Measurements from ENCODE around the gene CIITA.
"Not testable (repeated sequence)": the region's sequence is repeated elsewhere in the genome, so short reads cannot be mapped to it uniquely, and the experiment has no call there.

Gene CIITA

DNA sequence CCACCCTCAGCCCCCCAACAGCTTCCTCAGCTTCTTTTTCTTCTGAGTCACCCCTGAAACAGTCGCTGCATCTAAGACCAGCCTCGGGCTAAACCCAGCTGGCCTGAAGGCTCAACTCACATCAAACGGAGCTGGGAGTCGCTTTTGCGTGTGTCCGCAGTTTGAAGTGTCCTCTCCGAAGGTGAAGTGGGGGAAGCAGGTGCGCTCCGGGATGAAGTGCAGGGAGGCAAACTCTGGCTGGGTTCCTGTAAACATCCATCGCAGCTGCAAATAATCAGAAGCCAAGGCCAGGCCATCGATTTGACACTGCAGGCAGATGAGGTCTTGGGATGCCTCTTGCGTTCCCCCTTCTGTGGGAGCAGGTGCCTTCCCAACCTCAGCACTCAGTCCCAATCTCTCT, 52.1 kb downstream of the CIITA start:
- Mint-ChIP-seq H3K36me3 (ENCODE audit: low read depth) (peaks cover 18% of the 10 kb centered on the region), H3K4me1 (ENCODE audit: low read depth) (peaks cover 14% of the 10 kb centered on the region)
- not testable (repeated sequence) for H3K9me3 Mint-ChIP-seq; H3K27me3 Mint-ChIP-seq (ENCODE audit: low read depth); H3K27ac Mint-ChIP-seq; H3K4me3 Mint-ChIP-seq

DNA sequence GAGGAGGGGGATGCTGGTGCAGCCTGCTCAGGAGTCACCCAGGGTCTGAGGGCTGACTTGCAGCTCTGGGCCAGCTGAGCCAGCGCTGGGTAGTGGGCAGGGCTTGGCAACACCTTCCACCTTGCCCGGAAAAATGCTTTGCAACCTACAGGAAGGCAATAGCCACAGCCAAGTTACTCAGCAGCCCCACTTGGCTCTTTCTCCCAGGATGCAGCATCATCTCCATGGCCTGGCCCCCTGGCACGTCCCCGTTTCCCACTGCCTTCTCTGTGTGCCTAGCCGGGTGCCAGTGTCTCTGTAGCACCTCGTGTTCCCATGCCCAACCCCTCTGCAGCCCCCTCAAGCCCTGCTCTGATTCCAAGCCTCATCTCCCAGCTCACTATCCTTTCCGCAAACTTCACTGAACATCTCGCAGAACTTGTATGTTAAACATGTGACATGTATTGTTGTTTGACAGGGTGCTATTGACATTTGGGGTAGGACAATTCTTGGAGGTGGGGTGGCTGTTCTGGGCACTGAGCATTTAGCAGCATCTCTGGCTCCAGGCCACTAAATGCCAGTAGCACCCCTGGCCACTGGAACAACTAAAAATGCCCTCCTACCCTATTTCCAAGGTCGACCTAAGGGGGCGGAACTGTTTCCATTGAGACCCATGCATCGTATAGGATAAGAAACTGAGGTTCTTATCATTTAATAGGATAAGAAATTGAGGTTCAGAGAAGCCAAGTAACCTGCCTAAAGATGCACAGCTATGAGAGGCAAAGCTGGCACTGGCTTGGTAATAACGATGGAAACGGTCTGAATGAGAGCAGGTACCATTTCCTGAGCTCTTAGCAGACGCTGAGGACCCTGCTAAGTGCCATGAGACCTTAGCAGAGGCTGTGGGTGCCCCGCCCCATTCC, 53.1 kb downstream of the CIITA start:
- H3K27ac Mint-ChIP-seq, result no peak overlapping the region
- peaks cover 15% of the 10 kb centered on the region for H3K4me1 Mint-ChIP-seq (ENCODE audit: low read depth)
- no peaks in the 10 kb centered on the region for H3K27me3 Mint-ChIP-seq (ENCODE audit: low read depth)
- H3K9me3 Mint-ChIP-seq, result no peaks in the 10 kb centered on the region
- no peak overlapping the region for H3K4me3 Mint-ChIP-seq
- H3K36me3 Mint-ChIP-seq (ENCODE audit: low read depth), result peaks cover 18% of the 10 kb centered on the region

DNA sequence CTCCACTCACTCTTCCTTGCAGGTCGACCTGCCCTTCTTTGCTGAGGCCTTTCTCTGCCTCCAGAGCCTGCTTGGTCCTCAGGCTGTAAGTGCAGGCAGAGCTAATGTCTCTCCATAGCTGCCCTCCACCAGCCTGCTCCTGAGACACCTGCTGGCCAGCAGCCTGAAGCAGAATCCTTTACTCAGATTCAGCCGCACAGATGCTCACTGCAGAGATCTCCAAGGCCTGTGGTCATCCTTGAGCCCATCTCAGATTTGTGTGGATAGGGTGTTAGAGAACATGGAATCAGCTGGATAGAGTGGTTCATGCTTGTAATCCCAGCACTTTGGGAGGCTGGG, 53.7 kb downstream of the CIITA start:
- H3K9me3 Mint-ChIP-seq, result no peaks in the 10 kb centered on the region
- no peak overlapping the region for H3K4me3 Mint-ChIP-seq
- H3K4me1 Mint-ChIP-seq (ENCODE audit: low read depth), result peaks cover 19% of the 10 kb centered on the region
- H3K27me3 Mint-ChIP-seq (ENCODE audit: low read depth), result no peaks in the 10 kb centered on the region
- H3K27ac Mint-ChIP-seq, result no peak overlapping the region
- H3K36me3 Mint-ChIP-seq (ENCODE audit: low read depth), result peaks cover 18% of the 10 kb centered on the region

DNA sequence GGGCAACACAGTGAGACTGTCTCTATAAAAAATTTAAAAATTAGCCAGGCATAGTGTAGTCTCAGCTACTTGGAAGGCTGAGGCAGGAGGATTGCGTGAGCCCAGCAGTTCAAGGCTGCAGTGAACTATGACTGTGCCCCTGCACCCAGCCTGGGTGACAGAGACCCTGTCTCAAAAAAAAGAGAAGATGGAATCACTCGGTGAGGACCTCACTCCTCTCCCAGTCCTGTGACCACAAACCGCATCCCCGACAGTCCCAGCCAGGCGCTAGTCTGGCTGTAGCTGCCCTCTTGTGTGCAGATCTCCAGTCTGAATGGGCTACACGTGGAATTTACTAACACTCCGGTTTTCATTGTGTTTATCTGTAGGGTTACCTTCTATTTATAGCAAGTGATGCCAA, 54.1 kb downstream of the CIITA start:
- Mint-ChIP-seq H3K4me3 (no peak overlapping the region), H3K36me3 (ENCODE audit: low read depth) (peaks cover 16% of the 10 kb centered on the region), H3K9me3 (no peaks in the 10 kb centered on the region), H3K4me1 (ENCODE audit: low read depth) (peaks cover 20% of the 10 kb centered on the region), H3K27ac (no peak overlapping the region), H3K27me3 (ENCODE audit: low read depth) (no peaks in the 10 kb centered on the region)

DNA sequence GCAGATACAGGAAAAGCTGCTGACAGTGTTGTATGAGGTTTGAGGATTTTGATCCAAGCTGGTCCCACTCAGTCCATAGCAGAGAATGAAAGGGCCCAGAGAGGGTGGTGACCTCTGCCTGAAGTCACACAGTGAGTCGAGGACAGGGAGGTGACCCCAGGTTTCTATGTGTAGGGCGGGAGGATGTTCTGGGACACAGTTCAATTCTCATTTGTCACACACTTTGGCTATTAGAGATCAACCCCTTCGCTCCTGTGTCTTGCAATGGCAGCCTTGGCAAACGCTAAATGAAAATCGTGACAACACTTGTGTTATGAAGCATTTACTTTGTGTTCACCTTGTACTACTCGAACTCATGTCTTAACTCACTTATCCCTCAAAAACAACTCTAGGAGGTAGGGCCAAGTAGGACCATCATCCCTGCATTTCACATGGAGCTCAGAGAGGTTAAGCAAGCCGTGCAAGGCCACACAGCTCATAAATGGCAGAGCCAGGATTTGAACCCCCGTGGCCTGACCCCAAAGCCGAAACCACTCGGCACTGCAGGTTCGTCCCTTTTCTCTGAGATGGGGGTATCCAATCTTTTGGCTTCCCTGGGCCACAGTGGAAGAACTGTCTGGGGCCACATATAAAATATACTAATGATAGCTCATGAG, 55.1 kb downstream of the CIITA start:
- no peak overlapping the region for H3K4me3 Mint-ChIP-seq
- peaks cover 29% of the 10 kb centered on the region for H3K4me1 Mint-ChIP-seq (ENCODE audit: low read depth)
- no peaks in the 10 kb centered on the region for H3K27me3 Mint-ChIP-seq (ENCODE audit: low read depth)
- no peak overlapping the region for H3K27ac Mint-ChIP-seq
- H3K36me3 Mint-ChIP-seq (ENCODE audit: low read depth), result peaks cover 17% of the 10 kb centered on the region
- H3K9me3 Mint-ChIP-seq, result no peaks in the 10 kb centered on the region

DNA sequence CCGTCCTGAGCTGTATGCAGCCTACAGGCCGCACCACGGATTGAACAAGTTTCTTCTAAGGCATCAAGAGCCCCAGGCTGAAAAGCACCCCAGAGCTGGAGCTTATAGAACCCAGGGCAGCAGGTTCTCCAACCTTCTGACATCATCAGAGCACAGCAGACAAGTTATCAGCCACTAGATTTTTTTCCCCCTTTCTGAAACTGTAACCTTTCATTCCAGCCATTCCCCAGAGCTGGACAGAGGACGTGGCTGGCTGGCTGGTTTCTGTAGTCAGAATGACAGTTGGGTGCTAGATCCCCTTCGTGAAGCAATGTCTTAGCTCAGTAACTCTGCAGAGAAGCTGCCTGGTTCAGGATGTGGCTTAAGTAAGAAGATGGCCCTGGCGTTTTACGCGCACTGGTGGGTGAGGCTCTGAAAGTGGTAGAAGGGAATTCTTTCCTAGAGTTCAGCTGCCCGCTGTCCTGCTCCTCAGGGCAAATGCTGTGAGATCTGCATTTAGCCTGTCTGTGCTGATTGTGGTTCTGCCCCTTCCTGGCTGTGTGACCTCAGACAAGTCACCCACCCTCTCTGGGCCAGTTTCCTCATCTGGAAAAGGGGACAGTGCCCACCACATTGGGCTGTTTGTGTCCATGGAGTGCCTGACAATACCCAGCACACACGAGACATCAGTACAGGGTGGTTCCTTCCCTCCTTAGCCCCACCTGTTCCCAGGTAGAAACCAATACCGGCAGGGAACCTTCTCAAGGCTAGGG, 56.1 kb downstream of the CIITA start:
- Mint-ChIP-seq H3K36me3 (ENCODE audit: low read depth) (peaks cover 9% of the 10 kb centered on the region), H3K27ac (no peak overlapping the region)

DNA sequence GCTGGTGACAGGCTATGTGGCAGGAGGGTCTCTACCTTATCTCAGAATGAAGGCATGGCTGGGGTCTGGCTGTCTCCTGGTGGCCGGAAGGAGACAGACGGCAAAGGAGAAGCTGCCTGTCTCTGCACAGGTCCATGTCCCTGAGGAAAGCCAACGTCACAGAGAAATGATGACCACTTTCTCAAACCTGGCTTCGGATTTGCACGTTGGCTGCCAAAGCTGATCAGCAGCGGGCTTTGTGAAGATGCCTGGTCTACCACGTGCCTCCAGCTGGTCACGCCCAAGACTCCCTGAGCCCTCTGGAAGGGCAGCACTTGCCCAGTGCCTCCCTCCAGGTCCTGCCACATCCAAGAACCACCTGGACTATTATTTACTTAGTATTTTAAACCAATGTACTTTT, 56.9 kb downstream of the CIITA start:
- H3K9me3 Mint-ChIP-seq, result no peaks in the 10 kb centered on the region
- no peak overlapping the region for H3K4me3 Mint-ChIP-seq
- H3K4me1 Mint-ChIP-seq (ENCODE audit: low read depth), result peaks cover 46% of the 10 kb centered on the region
- peaks cover 13% of the 10 kb centered on the region for H3K36me3 Mint-ChIP-seq (ENCODE audit: low read depth)
- peak overlapping the region; percentile 73 for H3K27ac Mint-ChIP-seq
- H3K27me3 Mint-ChIP-seq (ENCODE audit: low read depth), result no peaks in the 10 kb centered on the region

More for the DNA sequence above, 56.1 kb downstream of the CIITA start:
- Mint-ChIP-seq H3K4me1 (ENCODE audit: low read depth) (peaks cover 38% of the 10 kb centered on the region), H3K9me3 (no peaks in the 10 kb centered on the region), H3K27me3 (ENCODE audit: low read depth) (no peaks in the 10 kb centered on the region), H3K4me3 (no peak overlapping the region)

DNA sequence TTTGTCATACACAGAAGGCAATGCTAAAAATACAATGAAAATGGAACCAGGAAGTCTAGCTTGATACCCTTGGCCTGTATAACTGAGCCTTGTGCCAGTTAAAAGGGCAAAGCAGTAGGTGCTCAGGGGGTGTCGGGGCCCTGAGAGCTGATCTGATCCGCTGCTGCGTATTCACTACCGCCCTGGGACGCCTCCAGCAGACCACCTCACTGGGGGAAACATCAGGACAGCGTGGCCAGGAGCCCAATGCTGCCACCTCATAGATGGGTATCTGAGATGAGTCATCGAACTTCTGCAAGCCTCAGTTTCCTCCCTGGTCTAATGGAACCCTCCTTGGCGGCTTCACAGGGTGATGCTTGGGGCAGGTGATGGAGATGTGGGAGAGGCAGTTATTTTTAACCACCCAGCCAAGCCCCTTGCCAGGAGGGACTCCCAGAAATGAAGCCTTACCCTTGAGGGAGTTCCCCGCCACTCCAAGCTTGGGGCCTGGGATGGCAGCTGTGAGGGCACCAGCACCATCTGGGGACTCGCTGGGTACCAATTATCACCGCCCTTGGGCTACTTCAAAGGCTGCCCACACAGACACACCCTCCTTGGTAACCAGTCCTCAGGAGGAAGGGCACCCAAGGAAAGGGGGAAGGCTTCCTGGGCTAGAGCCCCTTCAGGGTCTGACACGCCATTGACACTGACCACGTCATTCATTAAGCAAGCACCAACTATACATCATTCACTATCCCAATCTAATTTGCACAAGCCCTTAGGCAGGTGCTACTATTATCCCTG, 57.5 kb downstream of the CIITA start:
- peak overlapping the region; percentile 73 for H3K27ac Mint-ChIP-seq
- no peaks in the 10 kb centered on the region for H3K9me3 Mint-ChIP-seq
- no peak overlapping the region for H3K4me3 Mint-ChIP-seq
- peaks cover 52% of the 10 kb centered on the region for H3K4me1 Mint-ChIP-seq (ENCODE audit: low read depth)
- no peaks in the 10 kb centered on the region for H3K27me3 Mint-ChIP-seq (ENCODE audit: low read depth)
- peaks cover 15% of the 10 kb centered on the region for H3K36me3 Mint-ChIP-seq (ENCODE audit: low read depth)

DNA sequence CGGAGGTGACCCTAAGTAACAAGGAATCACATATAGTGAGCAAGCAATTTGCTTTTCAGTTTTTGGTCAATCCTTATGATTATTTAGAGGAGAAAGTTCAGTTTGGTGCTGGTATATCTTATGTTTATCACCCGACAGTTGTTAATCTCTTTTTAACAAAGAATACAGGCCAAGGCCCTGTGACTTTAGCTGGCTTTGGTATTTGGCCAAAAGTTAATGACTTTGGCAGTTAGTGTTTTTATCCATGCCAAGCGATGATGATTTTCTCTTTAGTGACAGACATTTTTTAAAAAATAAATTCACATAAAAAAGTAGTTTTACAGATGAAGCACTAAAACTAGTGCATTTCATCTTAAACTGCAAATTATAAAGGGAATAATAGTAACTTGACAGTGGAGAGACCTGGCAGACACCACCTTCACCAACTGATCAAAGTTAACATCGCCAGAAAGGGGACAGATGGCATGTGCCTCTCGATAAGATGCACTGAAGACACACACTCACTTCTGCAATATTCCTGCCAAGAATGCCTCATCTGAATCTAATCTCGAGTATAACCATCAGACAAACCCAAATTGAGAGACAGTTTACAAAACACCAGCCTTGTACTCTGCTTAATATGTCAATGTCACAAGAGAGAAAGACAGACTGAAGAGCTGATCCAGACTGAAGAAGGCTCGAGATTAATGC, 58.4 kb downstream of the CIITA start:
- Mint-ChIP-seq H3K4me3 (peak overlapping the region; percentile 2), H3K27ac (peak overlapping the region; percentile 2), H3K36me3 (ENCODE audit: low read depth) (peaks cover 18% of the 10 kb centered on the region), H3K9me3 (no peaks in the 10 kb centered on the region), H3K27me3 (ENCODE audit: low read depth) (no peaks in the 10 kb centered on the region), H3K4me1 (ENCODE audit: low read depth) (peaks cover 56% of the 10 kb centered on the region)

DNA sequence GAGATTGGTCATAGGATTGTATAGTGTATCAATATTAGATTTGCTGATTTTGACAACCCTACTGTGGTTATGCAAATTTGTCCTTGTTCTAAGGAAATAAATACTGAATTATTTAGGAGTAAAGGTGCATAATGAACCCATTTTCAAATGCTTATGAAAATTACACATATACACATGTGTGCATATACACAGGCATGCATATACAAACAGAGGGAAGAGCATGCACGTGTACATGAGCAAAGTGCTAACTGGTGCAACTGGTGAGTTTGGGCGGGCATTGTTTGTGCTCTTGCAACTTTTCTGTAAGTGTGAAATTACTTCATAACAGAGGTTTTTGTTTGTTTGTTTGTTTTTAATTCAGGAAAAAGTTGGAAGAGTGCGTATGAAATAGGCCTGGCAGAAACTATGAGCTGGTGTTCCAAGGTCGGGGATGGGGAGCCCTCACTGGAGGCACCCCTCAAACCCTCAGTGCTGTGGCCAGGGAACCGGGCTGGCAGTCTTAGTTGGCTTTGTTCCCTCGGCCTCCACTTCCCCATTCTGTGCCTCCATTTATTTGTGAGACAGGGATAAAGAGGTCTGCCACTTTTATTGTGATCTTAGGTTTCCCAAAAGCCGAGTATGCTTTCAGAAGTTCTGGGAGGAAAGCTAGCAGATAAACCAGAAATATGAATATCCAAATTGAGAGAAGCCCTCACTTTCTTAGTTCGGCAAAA, 59.4 kb downstream of the CIITA start:
- peak overlapping the region; percentile 29 for H3K4me3 Mint-ChIP-seq
- peaks cover 64% of the 10 kb centered on the region for H3K4me1 Mint-ChIP-seq (ENCODE audit: low read depth)
- no peaks in the 10 kb centered on the region for H3K9me3 Mint-ChIP-seq
- H3K27ac Mint-ChIP-seq, result no peak overlapping the region
- H3K27me3 Mint-ChIP-seq (ENCODE audit: low read depth), result no peaks in the 10 kb centered on the region
- H3K36me3 Mint-ChIP-seq (ENCODE audit: low read depth), result peaks cover 22% of the 10 kb centered on the region

DNA sequence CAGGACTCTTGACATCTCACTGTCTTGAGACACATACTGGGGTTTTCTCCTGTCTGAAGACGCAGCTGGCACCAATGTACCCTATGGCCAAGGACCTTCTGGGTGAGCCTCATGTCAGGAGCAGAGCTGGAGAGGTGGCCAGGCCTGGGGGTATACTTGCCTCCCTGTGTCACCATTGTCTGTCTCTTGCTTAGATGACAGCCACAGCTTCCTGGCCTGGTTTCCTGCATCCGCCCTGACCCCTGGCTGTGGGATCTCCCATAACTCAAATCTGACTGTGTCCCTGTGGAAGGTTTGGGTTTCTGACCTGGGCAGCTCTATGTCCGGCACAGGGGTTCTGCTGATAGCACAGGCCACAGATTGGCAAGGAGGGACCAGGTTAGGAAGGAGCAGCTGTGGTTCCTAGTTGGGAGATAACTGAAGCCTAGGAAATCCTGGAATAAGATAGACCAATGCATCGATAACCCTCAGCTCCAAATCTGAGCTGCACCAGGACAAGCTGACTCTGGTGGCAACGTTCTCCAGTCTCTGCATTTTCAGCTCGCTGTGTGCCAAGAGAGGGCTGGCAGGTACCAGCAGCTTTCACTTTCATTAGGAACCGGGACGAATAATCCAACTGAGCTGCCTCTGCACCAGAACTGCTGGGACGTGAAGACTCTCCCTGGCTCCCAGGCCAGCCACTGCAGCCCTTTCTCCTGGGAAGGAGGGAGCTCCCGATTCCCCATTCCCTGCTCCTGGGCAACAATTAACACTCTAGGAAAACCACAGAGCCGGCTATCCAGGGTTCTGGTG, 60.3 kb downstream of the CIITA start:
- H3K4me3 Mint-ChIP-seq, result peak overlapping the region; percentile 94
- no peaks in the 10 kb centered on the region for H3K9me3 Mint-ChIP-seq
- no peak overlapping the region for H3K27ac Mint-ChIP-seq
- H3K27me3 Mint-ChIP-seq (ENCODE audit: low read depth), result no peaks in the 10 kb centered on the region
- peaks cover 66% of the 10 kb centered on the region for H3K4me1 Mint-ChIP-seq (ENCODE audit: low read depth)
- H3K36me3 Mint-ChIP-seq (ENCODE audit: low read depth), result peaks cover 21% of the 10 kb centered on the region

DNA sequence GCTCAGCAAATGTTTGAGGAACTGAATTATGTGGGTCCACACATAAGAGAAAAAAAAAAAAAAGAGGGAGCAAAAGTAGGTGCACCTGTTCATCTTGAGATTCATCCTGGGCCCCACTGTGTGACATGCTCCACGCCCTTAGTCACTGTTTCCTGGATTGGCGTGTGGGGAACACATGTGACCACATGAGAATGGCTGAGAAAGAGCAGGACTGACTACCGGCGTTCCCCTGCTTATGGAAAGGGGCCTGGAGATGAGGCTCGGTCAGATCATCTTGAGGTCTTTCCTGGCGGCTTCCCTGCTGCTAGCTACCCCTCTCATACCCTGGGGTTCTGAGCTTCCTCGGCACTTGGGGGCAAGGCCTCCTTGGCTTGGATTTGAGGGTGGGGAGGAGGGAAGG, 61.3 kb downstream of the CIITA start:
- H3K4me3 Mint-ChIP-seq, result peak overlapping the region; percentile 94
- H3K27ac Mint-ChIP-seq, result peak overlapping the region; percentile 75
- H3K36me3 Mint-ChIP-seq (ENCODE audit: low read depth), result peaks cover 17% of the 10 kb centered on the region
- no peaks in the 10 kb centered on the region for H3K27me3 Mint-ChIP-seq (ENCODE audit: low read depth)
- H3K4me1 Mint-ChIP-seq (ENCODE audit: low read depth), result peaks cover 70% of the 10 kb centered on the region
- H3K9me3 Mint-ChIP-seq, result no peaks in the 10 kb centered on the region

All from T-helper 1 cell treated with Interleukin-12 subunit alpha and Interleukin-12 subunit beta and Interleukin-4 antibody, amounts not matched to agents 30 μg/mL and 1 μg/mL, for 36 hours (primary cell).